NOMO-1 (cell line): ENCODE data around the gene NAV2.

Experiments
- DNase-seq, 2 experiments: peaks; one replicate each; lab custom pipeline; 2025; ENCODE audit not compliant: unreplicated experiment in 2 of 2; lab: John Stamatoyannopoulos, UW

The NAV2 gene

GRCh38 chr11:20093775-20094174 is 381.1 kb downstream of the NAV2 start:
- DNase-seq: no peak

DNA sequence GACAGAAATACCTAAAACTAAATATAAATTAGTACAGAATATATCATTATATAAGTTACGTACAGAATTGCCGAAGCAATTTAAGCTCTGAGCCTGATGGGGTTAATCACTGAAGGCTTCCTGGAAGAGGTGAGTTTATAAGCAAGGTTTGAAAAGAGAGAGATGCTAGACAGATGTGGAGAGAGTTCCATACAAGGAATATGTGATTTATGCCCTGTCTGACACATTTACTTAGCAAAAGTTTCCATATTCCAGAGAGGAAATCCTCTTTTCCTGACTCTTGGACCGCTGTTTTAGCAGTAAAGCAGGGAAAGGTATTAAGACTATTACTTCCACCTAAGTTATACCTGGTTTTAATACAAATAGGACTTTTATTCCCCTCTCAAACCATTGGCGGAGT is 382.6 kb downstream of the NAV2 start:
- no peak for DNase-seq

DNA sequence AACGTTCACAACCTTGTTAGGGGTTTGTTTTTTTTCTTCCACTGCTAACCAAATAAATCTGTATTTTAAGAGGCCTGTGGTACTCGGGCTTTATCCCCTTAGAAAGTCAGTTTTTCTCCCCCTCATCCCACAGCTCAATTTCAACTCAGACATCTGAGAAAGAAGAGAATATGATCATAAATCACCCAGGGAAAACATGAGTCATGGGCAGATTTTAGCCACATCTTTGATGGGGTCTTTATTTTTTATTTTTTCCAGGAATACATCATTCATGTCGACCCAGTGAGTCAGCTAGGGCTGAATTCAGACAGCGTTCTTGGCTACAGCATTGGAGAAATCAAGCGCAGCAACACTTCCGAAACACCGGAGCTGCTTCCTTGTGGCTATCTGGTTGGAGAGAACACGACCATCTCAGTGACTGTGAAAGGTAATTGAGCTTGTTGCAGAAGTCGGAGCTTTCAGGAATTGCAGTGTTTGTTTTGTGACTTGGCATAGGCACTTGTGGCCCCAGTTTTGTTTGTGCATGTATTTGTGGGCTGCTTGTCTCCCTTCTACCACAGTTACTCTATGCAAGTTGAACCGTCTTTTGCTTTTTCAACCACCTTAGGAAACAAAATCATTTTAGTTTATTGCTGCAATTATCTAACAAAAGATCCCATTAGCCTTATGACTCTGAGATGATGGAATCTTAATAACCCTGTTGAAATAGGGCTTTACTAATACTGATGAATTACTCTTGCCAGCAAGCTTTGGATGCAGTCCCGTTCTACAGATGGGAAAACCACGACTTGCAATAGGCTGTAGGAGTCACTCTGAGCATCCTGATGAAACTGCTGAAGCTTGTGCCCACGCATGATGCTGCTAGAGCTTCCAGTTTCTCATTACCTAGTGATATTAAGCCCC is 384.9 kb downstream of the NAV2 start:
- no peak for DNase-seq

DNA sequence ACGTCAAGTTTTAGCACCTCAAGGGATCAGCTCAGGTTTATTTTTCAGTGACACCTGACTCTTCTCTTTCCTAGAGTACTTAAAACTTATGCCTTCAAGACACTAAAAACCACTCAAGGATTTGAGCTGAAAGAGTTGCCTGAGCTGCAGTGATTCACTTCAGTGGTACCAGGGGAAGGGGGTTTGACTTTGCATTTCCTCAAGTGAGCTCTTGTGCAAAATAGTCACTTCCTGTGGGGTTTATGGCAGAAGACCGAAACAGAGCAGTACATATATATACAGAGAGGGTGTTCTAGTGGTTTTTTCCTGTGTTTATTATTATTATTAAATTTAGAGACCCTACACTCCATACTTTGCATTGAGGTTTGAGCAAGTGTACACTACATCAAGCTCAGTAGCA is 386.9 kb downstream of the NAV2 start:
- peak in 1 of 2 experiments; percentile 23 for DNase-seq

- no peak for DNase-seq
Measured at GRCh38 chr11:20102397-20102796, 389.8 kb downstream of the NAV2 start.

DNA sequence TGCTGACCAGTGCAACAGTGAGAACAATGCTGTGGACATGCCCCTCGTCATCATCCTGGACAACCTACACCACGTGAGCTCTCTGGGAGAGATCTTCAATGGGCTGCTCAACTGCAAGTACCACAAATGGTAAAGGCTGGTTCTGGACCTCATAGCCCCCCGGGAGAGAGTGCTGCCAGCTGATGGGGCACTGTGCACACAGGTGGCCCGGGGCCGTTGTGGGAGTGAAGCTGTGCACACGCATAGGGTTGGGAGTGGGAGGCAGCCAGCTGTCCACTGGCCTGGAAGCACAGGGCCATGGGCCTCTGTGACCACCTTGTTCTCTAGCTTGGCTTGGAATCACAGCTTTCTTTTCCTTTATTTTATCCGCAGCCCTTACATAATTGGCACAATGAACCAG is 390.6 kb downstream of the NAV2 start:
- DNase-seq: no peak

DNA sequence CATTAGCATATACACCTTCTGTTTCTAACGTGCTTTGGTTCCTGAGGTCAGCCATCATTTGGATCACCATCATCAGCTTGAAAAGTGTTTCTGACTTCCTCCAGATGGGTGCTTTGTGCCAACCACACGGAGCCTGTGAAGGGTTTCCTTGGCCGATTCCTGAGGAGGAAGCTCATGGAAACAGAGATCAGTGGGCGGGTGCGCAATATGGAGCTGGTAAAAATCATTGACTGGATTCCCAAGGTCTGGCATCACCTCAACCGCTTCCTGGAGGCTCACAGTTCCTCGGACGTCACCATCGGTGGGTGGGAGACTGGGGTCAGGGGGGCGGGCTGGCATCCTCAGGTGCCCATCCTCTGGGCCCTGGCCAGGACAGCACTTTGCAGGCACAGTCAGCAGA is 392.8 kb downstream of the NAV2 start:
- DNase-seq: no peak

- no peak for DNase-seq
Measured at GRCh38 chr11:20109731-20110445, 397.3 kb downstream of the NAV2 start.

- DNase-seq: peak in 1 of 2 experiments; percentile 32
Measured at GRCh38 chr11:20110908-20111669, 398.5 kb downstream of the NAV2 start.

GRCh38 chr11:20111871-20112270 is 399.2 kb downstream of the NAV2 start:
- DNase-seq: no peak

GRCh38 chr11:20112291-20113148 is 399.9 kb downstream of the NAV2 start:
- peak; percentile 52 to 64 for DNase-seq

DNA sequence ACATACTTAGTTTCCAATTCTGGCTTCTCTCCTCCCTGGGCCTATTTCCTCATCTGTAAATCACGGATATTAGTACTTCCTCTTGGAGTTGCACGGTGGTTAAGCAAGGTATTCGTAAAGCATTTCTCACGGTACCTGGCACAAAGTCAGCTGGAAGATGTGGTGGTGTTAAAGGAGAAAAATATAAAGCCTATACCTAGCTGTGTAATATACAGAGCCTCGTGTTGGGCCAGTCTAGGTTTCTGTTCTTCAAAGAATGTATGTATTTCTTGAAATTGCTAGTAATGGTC is 400.5 kb downstream of the NAV2 start:
- peak in 1 of 2 experiments; percentile 7 for DNase-seq

DNA sequence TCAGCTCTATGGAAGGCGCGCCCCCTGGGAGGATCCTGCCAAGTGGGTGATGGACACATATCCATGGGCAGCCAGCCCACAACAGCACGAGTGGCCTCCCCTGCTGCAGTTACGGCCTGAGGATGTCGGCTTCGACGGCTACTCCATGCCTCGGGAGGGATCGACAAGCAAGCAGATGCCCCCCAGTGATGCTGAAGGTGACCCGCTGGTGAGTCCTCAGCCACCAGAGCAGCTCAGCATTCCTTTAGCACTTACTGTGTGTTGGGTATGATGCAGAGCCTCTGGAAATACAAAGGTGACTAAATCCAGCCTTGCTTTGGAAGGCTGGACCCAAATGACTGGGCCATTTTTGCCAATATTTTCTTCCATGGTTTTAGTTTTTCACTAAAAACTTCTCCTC is 402.0 kb downstream of the NAV2 start:
- no peak for DNase-seq

- DNase-seq: no peak
Measured at GRCh38 chr11:20116825-20117224, 404.2 kb downstream of the NAV2 start.

- no peak for DNase-seq
Measured at GRCh38 chr11:20117291-20117690, 404.7 kb downstream of the NAV2 start.

DNA sequence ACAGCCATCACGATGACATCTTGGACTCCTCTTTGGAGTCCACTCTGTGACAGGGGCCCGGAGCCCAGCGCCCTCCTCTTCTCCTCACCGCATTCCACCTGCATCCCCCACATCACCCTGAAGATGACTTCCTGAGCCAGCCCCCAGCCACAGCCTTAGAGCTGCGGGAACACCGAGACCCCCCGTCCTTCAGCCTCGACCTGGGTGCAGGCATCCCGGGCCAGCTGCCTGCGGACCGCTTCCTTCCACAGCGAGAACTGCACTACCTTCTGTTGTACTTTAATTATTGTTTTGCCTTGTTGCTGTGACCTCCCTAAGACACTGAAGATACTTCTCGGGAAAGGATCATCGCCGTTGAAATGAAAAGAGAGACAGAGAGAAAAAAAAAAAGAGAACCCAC is 405.6 kb downstream of the NAV2 start:
- no peak for DNase-seq

- DNase-seq: no peak
Measured at GRCh38 chr11:20119315-20119714, 406.7 kb downstream of the NAV2 start.

DNA sequence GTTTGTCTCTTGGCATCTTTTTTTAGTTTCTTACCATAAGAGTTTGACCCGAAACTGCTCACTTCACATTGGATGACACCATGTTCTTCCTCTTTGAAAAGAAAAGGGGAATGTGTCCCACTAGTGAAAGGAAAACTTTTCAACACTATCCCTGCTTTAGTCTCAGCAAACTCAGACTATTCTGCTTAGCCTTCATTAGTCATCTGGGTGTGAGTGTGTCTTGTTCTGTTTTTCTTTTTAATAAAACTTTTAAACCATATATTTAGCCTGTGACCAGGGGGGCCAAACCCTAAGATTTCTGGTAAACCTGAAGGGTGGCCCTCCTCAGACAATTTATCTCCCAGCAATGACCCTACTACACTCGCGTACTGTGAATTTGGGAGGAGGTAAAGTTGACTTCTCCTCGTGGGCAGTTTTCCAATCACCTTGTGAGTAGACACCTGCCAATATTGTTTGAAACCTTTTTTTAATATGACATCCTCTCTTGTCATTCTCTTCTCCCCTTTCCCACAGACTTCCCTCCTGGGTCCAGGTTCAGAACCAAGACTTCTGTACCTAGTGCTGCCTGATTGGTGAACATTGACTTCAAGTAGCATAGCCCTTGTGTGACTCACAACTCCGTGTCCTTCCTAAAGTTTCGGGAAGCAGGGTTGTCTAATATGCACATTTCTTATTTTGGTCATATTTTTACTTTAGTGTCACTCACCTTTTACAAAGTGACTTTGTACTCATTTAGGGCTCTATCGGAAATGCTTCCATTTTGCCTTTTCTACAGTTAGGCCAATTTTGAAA is 407.7 kb downstream of the NAV2 start:
- no peak for DNase-seq

DNA sequence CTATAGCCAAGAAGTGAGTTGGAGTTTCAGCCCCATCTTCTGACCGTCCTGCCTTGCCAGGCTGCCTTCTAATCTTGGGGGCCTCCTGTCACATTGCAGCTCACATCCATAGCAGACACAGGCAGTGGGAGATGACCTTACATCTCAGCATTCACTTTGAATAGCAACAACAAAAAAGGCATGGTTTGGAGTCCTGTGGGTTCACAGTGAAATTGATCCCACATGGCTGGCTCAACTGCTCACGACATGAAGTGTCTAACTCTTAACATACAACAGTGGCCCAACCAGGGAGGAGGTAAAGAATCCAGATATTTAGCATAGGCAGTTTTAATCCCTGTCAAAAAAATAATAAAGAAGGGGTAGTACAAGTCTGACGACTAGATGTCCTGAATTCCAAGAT is 409.5 kb downstream of the NAV2 start:
- DNase-seq: no peak

DNA sequence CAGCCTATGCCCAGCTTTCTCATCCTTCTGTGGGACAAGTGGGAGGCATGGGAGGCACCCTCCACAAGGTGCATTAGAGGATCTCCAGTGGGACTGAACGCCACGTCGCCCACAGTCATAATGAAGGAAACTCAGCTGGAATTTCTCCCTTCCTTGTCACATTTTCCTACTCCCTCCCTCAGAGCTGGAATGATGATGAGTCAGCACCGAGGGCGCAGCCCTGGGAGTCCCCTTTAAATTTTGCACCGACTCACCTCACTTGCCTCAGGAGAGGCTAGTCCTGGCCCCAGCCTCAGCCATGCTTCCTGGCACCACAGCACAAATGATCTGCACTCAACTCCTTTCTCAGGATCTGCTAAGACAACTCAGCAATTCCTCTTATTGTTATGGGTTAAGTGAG is 413.3 kb downstream of the NAV2 start:
- no peak for DNase-seq
